Sigmoid colon (tissue), 7 donors: ENCODE data around the gene NLRP3. TPM values are rescaled to one million over a fixed set of nuclear protein-coding genes. Genes with fewer than 3 reads are reported as not detected.
"Not testable (repeated sequence)": the region's sequence is repeated elsewhere in the genome, so short reads cannot be mapped to it uniquely, and the experiment has no call there.

Experiments
- DNase-seq: peaks from one replicate; pipeline ENCODE4 v3.0.0-alpha.2; 2019
- H3K27ac ChIP-seq, 4 donors: fragments of 200-600 bp; sonication (generic); one replicate each; pipeline ENCODE4 v1.5.1; 2016 to 2019; ENCODE audit warnings: mild to moderate bottlenecking in 1 of 4
- H3K27me3 ChIP-seq, 3 donors: fragments of 200-600 bp; sonication (generic); one replicate each; pipeline ENCODE4 v1.5.1; 2019; ENCODE audit warnings: mild to moderate bottlenecking in 1 of 3
- H3K36me3 ChIP-seq, 4 donors: fragments of 200-600 bp; sonication (generic); one replicate each; pipeline ENCODE4 v1.5.1; 2016 to 2019
- H3K4me1 ChIP-seq, 4 donors: fragments of 200-600 bp; sonication (generic); one replicate each; pipeline ENCODE4 v1.5.1; 2017 to 2019
- H3K4me3 ChIP-seq, 4 donors: fragments of 200-600 bp; sonication (generic); one replicate each; pipeline ENCODE4 v1.5.1; 2017 to 2019; ENCODE audit warnings: mild to moderate bottlenecking in 2 of 4, moderate library complexity in 1 of 4
- H3K9me3 ChIP-seq, 4 donors: fragments of 200-600 bp in 3 of 4; sonication (generic) in 3 of 4; one replicate each; pipeline versions ENCODE4 v1.5.1 to v1.6.1; 2013 to 2019
- EP300 ChIP-seq, 4 donors: sonication (generic); formaldehyde crosslinking; IDR thresholded peaks; one replicate each; pipeline ENCODE4 v1.6.1; 2017; ENCODE audit warnings: antibody characterized with exemption in 4 of 4
- POLR2A ChIP-seq, 2 donors: fragments of 450-650 bp; IDR thresholded peaks; one replicate each; pipeline ENCODE4 v1.6.1; 2016; ENCODE audit warnings: antibody characterized with exemption in 2 of 2, mild to moderate bottlenecking in 2 of 2, moderate library complexity in 2 of 2
- POLR2AphosphoS5 ChIP-seq, 4 donors: sonication (generic); formaldehyde crosslinking; IDR thresholded peaks; one replicate each; pipeline ENCODE4 v1.6.1; 2017; ENCODE audit warnings: antibody characterized with exemption in 4 of 4
- WGBS, 2 donors: extraction: QIAGEN DNeasy Blood & Tissue Kit; methylation state at CpG; one replicate each; pipeline ENCODE4 v1.1.7; 2013; 5-methylcytosine and 5-hydroxymethylcytosine counted together
- intact Hi-C: fragments of 100-400 bp; cut with DNase I; formaldehyde crosslinking; loops from one replicate; pipeline ENCODE4 v1.15.1; 2023
- polyA plus RNA-seq, 3 donors: library from polyadenylated mRNA; stranded (reverse); fragments of 200-250 nt; gene quantifications; one replicate each; pipeline ENCODE4 v1.2.3, GENCODE V29; 2013
- total RNA-seq, 4 donors: library from RNA; depleted of rRNA; stranded (reverse); fragments of >200 nt; gene quantifications; one replicate each; pipeline ENCODE4 v1.1.0, GENCODE V29; 2016
- TF ChIP-seq, protein P1 (sequence below), 4 experiments: fragments of 450-650 bp in 3 of 4; fragments of 200-600 bp in 1 of 4; IDR thresholded peaks; one replicate each; pipeline ENCODE4 v1.5.1; 2016 to 2019; ENCODE audit warnings: antibody characterized with exemption in 4 of 4, mild to moderate bottlenecking in 3 of 4, moderate library complexity in 2 of 4
- donor health status: healthy with polysubstance abuse.
- donor health status: Bipolar disorder and iron deficiency.
- donor health status: healthy.

NLRP3 gene
- total and polyA plus RNA-seq, 7 donors, result 1.1 to 3.3 (median 2.8) TPM

DNA sequence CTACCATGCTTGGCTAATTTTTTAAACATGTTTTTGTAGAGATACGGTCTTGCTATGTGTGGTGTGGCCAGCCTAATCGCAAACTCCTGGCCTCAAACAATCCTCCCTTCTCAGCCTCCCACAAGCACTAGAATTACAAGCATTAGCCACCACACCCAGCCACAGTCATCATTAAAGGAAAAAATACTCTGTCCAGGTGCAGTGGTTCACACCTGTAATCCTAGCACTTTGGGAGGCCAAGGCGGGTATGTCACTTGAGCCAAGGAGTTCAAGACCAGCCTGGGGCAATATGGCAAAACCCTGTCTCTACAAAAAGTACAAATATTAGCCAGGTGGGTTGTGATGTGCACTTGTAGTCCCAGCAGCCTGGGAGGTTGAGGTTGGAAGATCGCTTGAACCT is 25.0 kb upstream of the NLRP3 start:
- H3K36me3 ChIP-seq, result no peaks in the 10 kb centered on the region
- H3K27me3 ChIP-seq, result no peaks in the 10 kb centered on the region
- intact Hi-C loops, result loop anchor here (5.0 kb wide), 1 partner anchor 96 kb away; no protein-coding TSS in a partner anchor
- TF ChIP-seq POLR2A (IDR thresholded peaks at IDR 0.05), result no peak
- TF ChIP-seq, protein P1, sequence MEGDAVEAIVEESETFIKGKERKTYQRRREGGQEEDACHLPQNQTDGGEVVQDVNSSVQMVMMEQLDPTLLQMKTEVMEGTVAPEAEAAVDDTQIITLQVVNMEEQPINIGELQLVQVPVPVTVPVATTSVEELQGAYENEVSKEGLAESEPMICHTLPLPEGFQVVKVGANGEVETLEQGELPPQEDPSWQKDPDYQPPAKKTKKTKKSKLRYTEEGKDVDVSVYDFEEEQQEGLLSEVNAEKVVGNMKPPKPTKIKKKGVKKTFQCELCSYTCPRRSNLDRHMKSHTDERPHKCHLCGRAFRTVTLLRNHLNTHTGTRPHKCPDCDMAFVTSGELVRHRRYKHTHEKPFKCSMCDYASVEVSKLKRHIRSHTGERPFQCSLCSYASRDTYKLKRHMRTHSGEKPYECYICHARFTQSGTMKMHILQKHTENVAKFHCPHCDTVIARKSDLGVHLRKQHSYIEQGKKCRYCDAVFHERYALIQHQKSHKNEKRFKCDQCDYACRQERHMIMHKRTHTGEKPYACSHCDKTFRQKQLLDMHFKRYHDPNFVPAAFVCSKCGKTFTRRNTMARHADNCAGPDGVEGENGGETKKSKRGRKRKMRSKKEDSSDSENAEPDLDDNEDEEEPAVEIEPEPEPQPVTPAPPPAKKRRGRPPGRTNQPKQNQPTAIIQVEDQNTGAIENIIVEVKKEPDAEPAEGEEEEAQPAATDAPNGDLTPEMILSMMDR (IDR thresholded peaks at IDR 0.05), result no peak
- no peak for TF ChIP-seq EP300 (IDR thresholded peaks at IDR 0.05)
- TF ChIP-seq POLR2AphosphoS5 (IDR thresholded peaks at IDR 0.05), result no peak
- no peaks in the 10 kb centered on the region for H3K4me1 ChIP-seq
- H3K27ac ChIP-seq, result no peak overlapping the region
- WGBS, 2 donors, result 85 to 98% methylated on average over 4 of the region's 4 CpGs
- H3K4me3 ChIP-seq, result no peak overlapping the region
- no peak for DNase-seq
- no peaks in the 10 kb centered on the region for H3K9me3 ChIP-seq

DNA sequence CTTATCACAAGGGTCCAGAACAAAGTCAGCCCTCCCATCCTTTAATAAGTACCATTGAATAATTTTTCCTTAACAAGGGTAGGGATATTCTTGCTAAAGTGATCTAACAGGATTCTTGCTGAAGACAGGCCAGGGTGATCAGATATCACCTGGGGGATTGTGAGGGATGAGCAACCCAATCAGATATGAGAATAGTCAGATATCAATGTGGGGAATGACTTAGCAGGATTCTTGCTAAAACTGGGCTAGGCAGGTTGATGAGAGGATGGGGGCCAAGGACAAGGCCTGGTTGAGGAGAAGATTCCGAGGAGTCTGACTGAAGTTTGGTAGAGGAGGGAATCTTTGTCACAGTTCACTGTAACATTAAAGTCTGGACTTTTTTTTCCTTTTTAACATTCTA is 23.9 kb upstream of the NLRP3 start:
- no peaks in the 10 kb centered on the region for H3K27me3 ChIP-seq
- DNase-seq, result no peak
- no peak overlapping the region for H3K27ac ChIP-seq
- no peaks in the 10 kb centered on the region for H3K9me3 ChIP-seq
- no peaks in the 10 kb centered on the region for H3K36me3 ChIP-seq
- no peak overlapping the region for H3K4me3 ChIP-seq
- WGBS, 2 donors, result 96 to 98% methylated on average over 1 of the region's 1 CpG
- no peaks in the 10 kb centered on the region for H3K4me1 ChIP-seq
- no peak for TF ChIP-seq EP300 (IDR thresholded peaks at IDR 0.05)
- no peak for TF ChIP-seq POLR2A (IDR thresholded peaks at IDR 0.05)
- TF ChIP-seq, protein P1 (IDR thresholded peaks at IDR 0.05), result no peak
- TF ChIP-seq POLR2AphosphoS5 (IDR thresholded peaks at IDR 0.05), result no peak
- intact Hi-C loops, result loop anchor here (5.0 kb wide), 1 partner anchor 95 kb away; no protein-coding TSS in a partner anchor

DNA sequence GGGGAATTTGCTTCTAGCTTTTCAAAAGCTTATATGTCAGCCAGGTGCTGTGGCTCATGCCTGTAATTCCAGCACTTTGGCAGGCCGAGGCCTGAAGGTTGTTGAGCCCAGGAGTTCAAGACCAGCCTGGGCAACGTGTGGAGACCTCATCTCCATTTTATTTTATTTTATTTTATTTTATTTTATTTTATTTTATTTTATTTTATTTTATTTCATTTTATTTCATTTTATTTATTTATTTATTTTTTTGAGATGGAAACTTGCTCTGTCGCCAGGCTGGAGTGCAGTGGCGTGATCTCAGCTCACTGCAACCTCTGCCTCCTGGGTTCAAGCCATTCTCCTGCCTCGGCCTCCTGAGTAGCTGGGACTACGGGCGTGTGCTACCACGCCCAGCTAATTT is 20.9 kb upstream of the NLRP3 start:
- DNase-seq, H3K4me3 ChIP-seq, H3K9me3 ChIP-seq, H3K36me3 ChIP-seq, H3K4me1 ChIP-seq, H3K27me3 ChIP-seq, intact Hi-C loops, H3K27ac ChIP-seq: not testable (repeated sequence)
- 75 to 78% methylated on average over 8 of the region's 8 CpGs for WGBS, 2 donors

DNA sequence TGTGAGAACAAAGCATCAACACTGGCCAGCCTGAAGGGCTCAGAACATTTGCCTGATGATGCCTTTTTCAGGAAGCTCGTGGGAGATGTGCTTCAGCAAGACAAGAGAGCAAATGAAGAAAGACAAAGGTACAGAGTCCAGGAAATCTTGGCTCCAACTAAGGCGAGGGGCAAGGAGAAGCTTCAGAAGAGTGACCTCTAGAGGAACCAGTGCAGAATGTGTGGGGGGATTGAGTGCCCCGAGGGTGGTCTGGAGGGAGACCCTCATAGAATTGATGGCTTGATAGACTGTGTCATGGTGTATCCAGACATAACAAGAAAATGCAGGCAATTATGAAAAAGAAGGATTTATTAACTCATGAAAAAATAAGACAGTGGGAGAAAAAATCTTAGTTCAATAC is 15.3 kb upstream of the NLRP3 start:
- no peak for DNase-seq
- Histone ChIP-seq H3K27me3 (no peaks in the 10 kb centered on the region), H3K27ac (no peak overlapping the region), H3K4me3 (no peak overlapping the region), H3K36me3 (no peaks in the 10 kb centered on the region), H3K9me3 (no peaks in the 10 kb centered on the region), H3K4me1 (no peaks in the 10 kb centered on the region)
- TF ChIP-seq, protein P1 (IDR thresholded peaks at IDR 0.05), result no peak
- TF ChIP-seq POLR2A (IDR thresholded peaks at IDR 0.05) (no peak), POLR2AphosphoS5 (IDR thresholded peaks at IDR 0.05) (no peak), EP300 (IDR thresholded peaks at IDR 0.05) (no peak)
- 12 to 42% methylated on average over 3 of the region's 3 CpGs for WGBS, 2 donors
- intact Hi-C loops, result no loop called here

DNA sequence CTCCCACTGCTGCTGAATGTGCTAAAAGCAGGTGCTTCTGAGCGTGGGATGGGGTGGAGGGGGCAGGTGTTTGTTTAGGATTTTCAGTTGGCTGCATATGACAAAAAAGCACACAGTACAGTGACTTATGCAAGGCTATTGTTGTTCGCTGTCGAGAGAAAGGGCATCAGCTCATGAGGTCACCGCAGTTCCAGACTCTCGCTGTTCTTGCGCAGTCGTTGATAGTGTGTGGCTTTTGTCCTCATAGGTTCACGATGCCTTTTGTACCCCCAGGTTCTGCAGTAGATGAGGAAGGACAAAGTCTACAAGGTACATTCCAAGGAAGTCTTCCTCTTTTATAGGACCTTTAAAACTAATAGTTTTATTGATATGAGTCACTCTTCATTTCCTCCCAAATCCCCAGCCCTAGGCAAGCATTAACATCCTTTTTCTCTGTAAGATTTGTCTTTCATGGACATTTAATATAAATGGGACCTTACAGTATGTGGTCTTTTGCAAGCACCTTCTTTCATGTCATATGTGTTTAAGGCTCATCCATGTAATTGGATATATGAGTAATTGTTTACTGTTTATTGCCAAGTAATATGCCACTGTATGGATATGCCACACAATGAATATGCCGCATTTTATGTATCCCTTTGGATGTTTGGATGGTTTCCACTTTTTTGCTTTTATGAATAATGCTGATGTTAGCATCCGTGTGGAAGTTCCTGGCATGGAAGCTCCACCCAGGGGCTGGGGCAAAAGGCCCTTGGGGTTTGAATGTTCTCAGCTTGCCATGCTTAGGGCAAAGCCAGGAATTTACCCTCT is 14.5 kb upstream of the NLRP3 start:
- no peaks in the 10 kb centered on the region for H3K36me3 ChIP-seq
- no peak overlapping the region for H3K4me3 ChIP-seq
- TF ChIP-seq EP300 (IDR thresholded peaks at IDR 0.05) (no peak), POLR2A (IDR thresholded peaks at IDR 0.05) (no peak), POLR2AphosphoS5 (IDR thresholded peaks at IDR 0.05) (no peak)
- TF ChIP-seq, protein P1 (IDR thresholded peaks at IDR 0.05), result no peak
- no peaks in the 10 kb centered on the region for H3K27me3 ChIP-seq
- H3K27ac ChIP-seq, result no peak overlapping the region
- no peak for DNase-seq
- no peaks in the 10 kb centered on the region for H3K9me3 ChIP-seq
- intact Hi-C loops, result no loop called here
- WGBS, 2 donors, result 14 to 67% methylated on average over 10 of the region's 10 CpGs
- H3K4me1 ChIP-seq, result no peaks in the 10 kb centered on the region
